ENCODE data around the gene USP6NL.

GRCh38 chr10:11639849-11640764 lies 28.7 kb upstream of the USP6NL start:
- TF ChIP-seq CTCF (IDR thresholded peaks at IDR 0.05) (no peak), POLR2A (IDR thresholded peaks at IDR 0.05) (no peak)
